HEK293T (cell line): ENCODE results near the gene TNIK.
"Not testable (repeated sequence)": the region's sequence is repeated elsewhere in the genome, so short reads cannot be mapped to it uniquely, and the experiment has no call there.

Source experiments
- BHLHE40 ChIP-seq: fragments of 450-650 bp; IDR thresholded peaks from 2 replicates; pipeline ENCODE4 v1.6.1; 2016; ENCODE audit warnings: mild to moderate bottlenecking, moderate library complexity, borderline replicate concordance
- ELF4 ChIP-seq: fragments of 450-650 bp; IDR thresholded peaks from 2 replicates; pipeline ENCODE4 v1.6.1; 2017; ENCODE audit warnings: antibody characterized with exemption
- FOXK2 ChIP-seq: fragments of 450-650 bp; IDR thresholded peaks from 2 replicates; pipeline ENCODE4 v1.6.1; 2016; ENCODE audit warnings: mild to moderate bottlenecking
- FOXM1 ChIP-seq: fragments of 450-650 bp; IDR thresholded peaks from 2 replicates; pipeline ENCODE4 v1.6.1; 2017; ENCODE audit warnings: mild to moderate bottlenecking, borderline replicate concordance
- PKNOX1 ChIP-seq: fragments of 450-650 bp; IDR thresholded peaks from 2 replicates; pipeline ENCODE4 v1.6.1; 2016
- SP1 ChIP-seq: fragments of 450-650 bp; IDR thresholded peaks from 2 replicates; pipeline ENCODE4 v1.6.1; 2017
- SUZ12 ChIP-seq: fragments of 450-650 bp; IDR thresholded peaks from 2 replicates; pipeline ENCODE4 v1.6.1; 2016; ENCODE audit warnings: mild to moderate bottlenecking

GRCh38 chr3:171241655-171242054, 218.6 kb downstream of the TNIK start:
- not testable (repeated sequence) for TF ChIP-seq ELF4, SUZ12, FOXK2, FOXM1, BHLHE40, SP1, PKNOX1
